NCI-H1694 (cell line): ENCODE results near the gene TUBGCP6.

ENCODE experiments used
- DNase-seq: peaks from one replicate; lab custom pipeline; 2025; lab: John Stamatoyannopoulos, UW

The TUBGCP6 gene

DNA sequence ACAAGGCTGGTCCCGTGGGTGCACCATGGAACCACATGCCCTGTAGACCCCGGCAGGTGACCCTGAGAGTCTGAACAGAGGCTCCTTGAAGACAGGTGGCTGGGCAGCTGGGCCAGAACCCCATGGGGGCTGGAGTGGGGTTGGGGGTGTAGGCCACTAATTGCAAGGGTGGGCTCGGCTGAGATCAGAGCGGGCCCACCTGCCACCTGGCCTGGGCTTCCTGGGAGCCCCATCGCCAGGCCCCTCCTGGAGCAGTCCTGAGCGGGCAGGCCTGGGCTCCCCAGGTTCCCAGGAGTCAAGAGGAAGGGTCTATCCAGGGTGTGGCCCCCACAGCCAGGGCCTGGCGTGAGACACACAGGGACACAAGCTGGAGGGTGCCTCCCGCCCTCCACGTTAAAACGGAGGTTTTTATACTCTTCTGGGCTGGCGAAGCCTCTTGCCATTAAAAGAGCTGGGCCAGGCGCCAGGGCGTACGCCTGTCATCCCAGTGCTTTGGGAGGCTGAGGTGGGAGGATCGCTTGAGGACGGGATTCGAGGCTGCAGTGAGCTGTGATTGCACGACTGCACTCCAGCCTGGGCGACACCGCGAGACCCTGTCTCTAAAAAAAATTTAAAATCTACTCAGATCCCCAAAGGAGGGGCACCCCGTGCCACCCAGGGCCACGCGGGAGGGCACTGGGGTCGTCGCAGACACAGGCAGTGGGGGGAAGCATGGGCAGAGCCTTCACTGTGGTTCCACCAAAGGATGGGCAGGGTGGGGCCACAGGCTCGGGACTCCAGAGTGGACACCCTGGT is 63.9 kb downstream of the TUBGCP6 start:
- DNase-seq = no peak

DNA sequence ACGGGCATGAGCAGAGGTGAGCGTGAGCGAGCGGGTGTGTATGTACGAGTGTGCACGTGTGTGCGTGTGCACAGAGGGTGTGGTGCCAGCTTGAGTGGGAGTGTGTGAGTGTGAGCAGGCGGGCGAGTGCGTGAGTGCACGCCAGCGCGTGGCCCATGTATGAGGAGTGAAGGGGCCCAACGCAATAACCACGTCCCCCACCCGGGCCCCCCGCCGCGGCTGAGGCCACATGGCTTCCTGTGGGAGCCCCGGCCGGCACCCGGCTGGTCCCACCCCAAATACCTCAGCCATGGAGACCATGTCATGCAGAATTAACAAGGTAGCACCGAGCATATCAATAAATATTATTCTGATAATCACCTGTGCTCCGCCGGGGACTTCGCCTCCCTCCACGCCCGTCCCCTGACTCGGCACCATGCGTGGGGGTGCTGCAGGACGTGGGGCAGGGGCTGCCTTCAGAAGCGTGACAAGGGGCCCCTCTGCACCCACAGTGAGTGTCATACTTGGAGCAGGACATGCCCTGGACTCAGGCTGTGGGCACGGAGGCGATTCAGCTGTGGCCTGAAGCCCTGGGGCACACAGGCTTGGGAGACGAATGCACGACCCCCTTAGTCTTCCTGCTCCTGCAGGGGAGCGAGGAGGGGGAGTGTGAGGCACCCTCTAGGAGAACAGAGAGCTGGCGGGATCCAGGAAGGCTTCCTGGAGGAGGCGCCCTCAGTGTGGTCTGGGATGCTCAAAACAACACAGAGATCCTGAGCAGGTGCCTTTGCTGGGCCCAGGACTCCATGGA is 64.7 kb downstream of the TUBGCP6 start:
- DNase-seq = no peak

DNA sequence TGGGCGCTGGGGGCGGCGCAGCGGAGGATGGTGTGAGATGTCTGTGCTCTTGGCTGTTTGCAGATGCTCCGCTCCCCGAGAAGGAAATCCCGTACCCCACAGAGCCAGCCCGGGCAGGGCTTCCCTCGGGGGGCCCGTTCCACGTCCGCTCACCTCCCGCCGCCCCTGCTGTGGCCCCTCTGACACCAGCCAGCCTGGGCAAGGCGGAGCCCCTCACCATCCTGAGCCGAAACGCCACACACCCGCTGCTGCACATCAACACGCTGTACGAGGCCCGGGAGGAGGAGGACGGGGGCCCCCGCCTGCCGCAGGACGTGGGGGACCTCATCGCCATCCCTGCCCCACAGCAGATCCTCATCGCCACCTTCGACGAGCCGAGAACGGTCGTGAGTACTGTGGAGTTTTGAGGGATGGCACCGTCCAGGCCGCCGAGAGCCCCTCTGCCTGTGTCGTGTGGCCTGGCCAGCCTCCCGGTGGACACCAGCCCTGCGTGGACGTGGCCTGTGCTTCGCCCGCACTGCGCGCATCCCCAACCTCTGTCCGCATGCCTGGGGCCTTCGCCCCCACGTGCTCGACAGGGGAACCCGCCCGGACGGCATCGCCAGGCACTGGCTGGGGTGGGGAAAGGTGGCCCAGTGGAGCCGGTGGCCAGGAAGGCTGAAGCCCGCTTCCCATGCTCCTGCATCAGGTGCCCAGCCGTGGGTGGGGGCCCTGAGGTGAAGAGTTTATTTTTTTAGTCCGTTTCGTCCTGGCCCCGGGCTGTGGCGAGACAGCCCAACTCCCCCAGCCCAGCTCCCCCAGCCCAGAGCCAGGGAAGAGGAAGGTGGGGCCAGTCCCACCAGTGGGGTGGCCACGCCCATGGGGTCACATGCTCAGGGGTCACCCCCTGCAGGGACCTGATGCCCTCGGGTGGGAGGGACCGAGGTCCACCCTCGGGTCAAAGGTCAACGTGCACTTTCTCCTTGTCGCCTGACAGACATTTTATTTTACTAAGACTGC is 65.7 kb downstream of the TUBGCP6 start:
- DNase-seq = no peak

DNA sequence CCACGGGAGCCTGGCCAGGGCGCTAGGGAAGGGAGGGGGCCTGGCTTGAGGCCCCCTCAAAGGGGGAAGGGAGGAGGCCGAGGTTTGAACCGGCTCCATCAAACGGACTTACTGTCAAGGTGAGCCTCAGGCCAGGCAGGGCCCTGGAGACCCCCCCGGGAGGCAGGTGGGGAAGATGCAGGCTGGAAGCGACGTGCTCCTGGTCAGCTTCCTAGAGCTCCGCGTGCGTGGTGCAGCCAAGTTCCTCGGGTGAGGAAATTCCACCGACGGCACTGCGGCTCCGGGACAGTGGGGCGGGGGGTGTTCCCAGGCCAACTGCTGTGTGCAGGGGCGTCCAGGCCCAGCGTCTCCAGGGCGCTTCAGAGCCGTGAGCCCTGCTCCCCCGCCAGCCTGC is 66.4 kb downstream of the TUBGCP6 start:
- no peak for DNase-seq

DNA sequence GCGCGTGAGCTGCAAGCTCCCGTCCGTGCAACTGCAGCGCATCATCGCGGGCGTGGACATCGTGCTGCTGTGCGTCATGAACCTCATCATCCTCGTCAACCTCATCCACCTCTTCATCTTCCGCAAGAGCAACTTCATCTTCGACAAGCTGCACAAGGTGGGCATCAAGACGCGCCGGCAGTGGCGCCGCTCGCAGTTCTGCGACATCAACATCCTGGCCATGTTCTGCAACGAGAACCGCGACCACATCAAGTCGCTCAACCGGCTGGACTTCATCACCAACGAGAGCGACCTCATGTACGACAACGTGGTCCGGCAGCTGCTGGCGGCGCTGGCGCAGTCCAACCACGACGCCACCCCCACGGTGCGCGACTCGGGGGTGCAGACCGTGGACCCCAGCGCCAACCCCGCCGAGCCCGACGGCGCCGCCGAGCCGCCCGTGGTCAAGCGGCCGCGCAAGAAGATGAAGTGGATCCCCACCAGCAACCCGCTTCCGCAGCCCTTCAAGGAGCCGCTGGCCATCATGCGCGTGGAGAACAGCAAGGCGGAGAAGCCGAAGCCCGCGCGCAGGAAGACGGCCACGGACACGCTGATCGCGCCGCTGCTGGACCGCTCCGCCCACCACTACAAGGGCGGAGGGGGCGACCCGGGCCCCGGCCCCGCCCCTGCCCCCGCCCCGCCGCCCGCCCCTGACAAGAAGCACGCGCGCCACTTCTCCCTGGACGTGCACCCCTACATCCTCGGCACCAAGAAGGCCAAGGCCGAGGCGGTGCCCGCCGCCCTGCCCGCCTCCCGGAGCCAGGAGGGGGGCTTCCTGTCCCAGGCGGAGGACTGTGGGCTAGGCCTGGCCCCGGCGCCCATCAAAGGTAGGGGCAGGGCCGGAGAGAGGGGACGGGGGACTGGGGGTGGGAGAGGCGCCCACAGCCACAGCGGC is 67.0 kb downstream of the TUBGCP6 start:
- no peak for DNase-seq

DNA sequence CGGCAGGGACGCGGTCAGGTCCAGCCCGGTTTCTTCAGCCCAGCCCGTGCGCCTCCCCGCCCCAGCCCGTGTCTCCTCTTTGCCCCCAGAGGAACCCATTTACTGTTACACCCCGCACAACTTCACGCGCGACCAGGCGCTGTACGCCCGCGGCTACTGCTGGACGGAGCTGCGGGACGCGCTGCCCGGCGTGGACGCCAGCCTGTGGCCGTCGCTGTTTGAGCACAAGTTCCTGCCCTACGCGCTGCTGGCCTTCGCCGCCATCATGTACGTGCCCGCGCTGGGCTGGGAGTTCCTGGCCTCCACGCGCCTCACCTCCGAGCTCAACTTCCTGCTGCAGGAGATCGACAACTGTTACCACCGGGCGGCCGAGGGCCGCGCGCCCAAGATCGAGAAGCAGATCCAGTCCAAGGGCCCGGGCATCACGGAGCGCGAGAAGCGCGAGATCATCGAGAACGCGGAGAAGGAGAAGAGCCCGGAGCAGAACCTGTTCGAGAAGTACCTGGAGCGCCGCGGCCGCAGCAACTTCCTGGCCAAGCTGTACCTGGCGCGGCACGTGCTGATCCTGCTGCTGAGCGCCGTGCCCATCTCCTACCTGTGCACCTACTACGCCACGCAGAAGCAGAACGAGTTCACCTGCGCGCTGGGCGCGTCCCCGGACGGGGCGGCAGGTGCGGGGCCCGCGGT is 67.8 kb downstream of the TUBGCP6 start:
- DNase-seq = no peak

DNA sequence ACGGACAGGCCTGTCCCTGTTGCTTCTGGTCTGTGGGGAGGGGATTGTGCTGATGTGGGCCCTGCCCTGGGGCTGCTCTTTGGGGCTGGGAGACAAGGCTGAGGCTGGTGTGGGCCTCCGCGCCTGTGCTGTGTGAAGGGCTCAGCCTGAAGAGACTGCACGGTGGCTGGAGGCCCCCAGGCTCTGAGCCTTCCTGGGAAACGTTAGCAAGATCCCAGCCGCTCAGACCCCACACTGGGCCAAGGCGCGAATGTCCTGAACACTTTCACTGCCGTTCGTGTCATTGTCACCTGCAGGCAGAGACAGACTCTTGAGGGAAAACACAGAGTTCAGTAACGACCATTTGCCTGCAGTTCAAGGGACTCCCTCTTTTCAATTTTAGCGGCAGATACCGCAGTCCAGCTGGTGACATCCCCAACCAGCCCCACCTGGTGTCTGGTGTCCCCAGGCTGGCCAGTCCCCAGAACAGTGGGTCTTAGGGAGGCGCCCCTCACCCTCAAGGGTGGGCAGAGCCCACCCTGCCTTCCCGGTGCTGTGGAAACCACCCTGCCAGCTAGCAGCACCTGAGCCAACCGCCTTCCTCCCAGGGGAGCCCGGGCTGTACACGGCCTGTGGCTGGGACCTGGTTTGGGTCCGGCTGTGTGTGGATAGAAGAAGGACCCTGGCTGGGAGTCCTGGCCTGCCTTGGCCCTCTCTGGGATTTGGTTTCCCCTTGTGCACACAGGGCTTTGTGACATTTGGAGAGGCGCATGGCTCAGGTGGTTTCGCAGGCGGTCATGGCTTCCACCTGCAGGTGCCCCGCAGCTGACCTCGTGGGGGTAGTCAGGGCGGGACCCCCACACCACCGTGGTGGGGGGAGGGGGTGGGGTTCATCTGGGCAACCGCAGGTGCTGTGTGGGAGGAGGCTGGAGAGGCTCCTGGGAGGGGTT is 68.6 kb downstream of the TUBGCP6 start:
- no peak for DNase-seq

DNA sequence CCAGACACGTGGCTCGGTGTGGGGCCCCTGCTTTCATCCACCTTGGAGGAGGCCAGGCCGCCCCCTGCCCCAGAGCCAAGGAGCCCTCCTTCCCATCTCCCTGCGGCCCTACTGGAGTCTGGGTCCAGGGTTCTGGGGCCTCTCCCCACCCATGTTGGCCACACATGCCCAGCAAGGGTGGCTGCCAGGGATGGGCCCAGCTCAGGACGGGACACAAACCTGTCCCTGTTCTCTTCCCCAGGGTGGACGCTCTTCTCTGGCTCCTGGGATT is 69.7 kb downstream of the TUBGCP6 start:
- no peak for DNase-seq

DNA sequence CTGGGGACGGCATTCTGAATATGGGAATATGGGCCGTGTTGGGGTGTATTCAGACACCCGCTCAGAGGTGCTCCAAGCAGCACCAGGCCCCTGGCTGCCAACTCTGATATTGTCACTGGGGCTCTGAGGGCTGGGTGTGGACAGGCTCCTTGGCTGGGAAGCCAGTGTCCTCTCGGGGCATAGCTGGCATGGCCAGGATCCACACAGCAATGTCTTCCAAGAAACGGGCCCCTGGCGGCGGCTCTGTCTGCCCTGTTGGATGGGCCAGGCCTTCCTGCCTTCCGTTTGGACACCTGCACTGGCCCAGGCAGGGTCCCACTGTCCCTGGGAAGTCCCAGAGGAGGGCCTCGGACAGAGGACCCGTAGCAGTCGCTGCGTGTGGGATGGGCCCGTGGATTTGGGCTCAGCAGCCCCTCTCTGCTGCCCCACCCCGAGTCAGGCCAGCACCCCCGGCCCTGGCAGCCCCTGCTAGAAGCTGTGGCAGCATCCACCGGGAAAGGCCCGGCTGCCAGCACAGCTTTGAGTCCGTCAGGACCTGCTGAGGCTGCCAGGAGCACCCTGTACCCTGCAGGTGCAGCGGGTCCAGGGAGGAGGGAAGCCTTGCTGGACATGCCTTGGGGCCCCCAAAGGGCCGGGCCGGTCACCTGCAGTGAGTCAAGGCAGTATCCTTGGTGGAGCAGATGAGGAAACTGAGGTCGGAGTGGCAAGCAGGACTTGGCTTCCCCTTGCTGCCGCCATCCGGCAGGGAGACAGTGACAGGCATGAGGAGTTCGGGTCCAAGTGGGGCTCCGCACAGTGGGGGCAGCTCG is 70.2 kb downstream of the TUBGCP6 start:
- no peak for DNase-seq

DNA sequence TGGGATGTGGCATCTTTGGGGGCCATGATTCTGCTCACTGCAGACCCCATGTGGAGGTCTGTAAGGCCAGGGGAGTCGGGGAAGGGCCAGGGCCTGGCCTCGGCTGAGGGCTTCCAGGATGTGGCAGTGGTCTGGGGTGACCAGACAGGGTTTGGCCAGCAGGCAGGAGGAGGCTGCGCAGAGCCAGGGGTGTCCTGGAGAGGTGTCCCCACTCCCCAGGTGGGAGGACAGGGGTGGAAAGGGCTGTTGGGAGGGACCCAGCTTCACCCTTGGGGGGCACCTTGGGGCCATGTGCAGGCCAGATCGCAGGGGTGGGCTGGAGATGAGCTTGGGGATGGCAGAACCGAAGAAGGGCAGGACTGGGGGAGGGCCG is 70.9 kb downstream of the TUBGCP6 start:
- no peak for DNase-seq

DNA sequence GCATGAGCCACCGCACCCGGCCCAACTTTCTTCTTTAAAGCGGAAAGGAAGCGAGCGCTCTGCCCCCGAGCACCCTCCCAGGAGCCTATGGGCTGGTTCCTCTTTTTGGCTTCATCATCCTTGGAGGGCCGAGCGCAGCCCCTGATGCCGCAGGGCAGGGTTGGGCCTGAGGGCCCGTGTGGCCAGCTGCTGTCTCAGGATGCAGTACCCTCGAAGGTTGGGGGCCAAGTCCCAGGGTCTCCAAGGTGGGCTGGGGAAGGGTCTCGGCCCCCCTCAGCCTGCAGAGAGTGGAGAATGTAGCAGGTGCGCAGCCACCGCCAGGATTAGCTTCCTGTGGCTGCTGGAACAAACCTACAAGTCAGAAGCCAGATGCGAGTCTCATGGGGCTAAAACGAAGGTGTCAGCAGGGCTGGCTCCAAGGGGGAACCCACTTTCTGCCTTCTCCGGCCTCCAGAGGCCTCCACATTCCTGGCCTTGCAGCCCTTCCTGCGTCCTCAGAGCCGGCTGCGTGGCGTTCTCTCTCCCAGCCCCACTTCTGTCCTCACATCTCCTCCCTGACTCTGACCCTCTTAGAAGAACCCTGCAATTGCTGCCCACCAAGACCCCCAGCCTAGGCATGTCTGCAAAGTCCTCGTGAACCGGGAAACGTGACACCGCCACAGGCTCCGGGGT is 71.4 kb downstream of the TUBGCP6 start:
- no peak for DNase-seq

DNA sequence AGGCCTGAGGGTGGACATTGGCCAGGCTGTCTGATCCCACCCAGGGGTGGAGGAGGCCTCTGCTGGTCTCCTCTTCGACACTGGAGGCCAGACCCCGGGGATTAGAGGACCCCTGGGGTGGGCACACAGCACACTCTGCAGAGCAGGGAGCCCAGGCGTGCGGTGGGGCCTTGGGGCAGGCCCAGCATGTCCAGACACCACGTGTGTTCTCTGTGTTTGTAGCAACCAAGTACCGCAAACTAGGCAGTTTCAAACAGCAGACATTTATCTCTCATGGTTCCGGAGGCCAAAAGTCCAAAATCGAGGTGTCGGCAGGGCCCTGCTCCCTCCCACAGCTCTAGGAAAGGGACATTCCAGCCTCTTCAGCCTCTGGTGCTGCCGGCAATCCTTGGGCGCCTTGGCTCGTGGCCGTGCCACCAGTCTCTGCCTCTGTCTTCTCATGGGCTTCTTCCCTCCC is 72.8 kb downstream of the TUBGCP6 start:
- DNase-seq = no peak

DNA sequence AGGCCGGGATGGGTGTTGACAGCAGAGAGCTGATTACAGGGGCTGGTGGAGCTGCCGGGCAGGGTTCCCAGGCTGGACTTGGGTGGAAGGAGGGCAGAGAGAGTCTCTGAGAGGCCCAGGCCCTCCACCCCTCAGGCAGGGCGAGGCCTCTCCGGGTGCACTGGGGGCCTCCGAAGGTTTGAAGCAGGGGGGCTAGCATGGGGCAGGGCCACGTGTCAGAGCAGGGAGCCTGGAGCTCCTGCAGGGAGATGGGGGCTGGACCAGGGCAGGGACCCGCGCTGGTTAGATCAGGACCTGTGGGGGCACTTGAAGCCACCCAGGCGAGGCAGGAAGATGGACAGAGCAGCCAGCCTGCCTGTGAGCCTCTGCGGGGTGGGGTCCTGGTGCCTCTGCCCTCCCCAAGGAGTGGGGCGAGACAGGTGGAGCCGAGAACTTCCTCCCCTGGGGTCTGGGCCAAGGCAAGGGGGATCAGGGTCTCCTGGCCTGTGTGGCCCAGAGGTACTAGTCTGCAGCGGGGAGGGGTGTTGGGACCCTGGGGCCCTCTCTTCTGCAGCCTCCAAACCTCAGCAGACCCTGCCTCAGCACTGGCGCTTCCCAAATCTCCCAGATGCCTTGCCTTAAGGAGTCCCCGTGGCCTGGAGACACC is 73.4 kb downstream of the TUBGCP6 start:
- no peak for DNase-seq

DNA sequence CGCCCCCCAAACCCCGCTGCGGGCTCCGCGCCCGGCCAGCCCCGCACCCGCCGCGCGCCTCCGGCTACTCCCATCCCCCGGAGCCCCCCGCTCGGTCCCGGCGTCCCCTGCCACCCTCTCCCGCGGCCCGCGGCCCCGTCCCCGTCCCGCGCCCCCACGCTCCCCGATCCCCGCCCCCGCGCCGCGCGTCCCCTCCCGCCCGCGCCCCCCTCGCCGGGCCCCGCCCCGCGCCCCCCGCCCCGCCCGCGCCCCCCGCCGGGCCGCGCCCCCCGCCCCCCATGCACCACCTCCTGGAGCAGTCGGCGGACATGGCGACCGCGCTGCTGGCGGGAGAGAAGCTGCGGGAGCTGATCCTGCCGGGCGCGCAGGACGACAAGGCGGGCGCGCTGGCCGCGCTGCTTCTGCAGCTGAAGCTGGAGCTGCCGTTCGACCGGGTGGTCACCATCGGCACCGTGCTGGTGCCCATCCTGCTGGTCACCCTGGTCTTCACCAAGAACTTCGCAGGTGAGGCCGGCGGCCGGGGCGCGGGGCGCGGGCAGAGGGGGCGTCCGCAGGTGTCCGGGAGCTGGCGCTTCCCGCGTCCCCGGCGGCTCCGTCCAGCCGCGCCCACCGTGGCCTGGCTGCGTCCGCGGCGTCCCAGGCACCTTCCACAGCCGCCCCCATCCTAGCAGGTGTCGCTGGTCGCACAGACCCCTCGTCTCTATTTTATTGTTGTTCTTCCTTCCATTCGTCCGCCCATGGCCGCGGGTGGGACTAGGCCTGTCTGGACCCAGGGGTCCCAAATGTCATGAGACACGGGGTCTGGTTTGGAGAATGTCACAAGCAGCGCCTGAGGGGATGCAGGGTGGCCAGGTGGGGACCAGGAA is 74.1 kb downstream of the TUBGCP6 start, which contains the start of gene PANX2:
PANX2 (plus strand) TSS at position 279 of the 866 bp plus-strand sequence; CDS start at position 279, 0 bp downstream.
- DNase-seq = no peak

DNA sequence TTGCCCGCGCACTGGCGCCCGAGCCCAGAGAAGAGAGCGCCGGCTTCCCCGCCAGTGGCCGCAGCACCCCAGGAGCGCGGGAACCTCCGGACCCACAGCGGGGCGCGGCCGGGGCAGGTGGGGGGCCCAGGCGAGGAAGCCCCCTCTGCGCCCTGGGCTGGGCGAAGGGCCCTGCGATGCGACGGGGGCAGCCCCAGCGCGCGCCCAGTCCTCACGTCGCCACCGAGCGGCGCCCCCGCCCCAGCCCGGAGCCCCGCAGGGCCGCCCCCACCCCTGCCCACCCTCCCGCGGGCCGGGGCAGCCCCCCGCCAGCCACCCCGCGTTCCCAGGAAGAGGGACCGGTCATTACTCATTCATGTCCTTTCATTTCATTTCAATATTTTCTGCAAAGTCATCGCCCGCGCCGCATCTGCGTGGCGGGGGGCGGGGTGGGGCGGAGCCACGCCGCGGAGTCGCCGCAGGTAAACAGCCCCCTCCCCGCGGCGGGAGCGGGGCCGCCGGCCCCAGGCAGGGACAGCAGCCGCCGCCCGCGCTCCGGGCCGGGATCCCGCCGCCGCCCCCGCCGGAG is 75.0 kb downstream of the TUBGCP6 start:
- DNase-seq = no peak

DNA sequence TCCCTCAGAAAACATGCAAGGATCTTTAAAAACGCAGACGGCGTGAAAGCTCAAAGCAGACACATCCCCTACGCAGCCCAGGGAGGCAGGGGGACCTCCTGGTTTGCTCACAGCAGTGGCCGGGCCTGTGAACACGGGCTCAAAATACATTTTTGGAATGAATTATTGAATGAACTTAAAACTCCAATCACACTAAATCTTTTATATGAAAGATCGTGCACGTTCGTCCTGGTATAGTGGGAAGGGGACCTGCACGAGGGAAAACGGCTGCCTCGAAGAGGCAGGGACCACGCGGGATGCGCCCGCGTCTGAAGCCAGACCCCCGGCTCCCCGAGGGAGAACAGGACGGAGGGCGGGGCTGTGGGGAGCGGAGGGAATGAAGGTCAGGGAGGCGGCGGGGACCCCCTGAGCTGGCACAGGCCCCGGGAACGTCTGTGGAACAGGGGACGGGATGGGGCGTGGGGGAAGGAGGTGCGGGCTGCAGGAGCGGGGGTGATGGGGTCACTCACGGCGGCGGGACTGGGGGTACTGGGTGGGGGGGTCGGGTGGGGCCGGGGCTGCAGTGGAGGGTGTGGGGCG is 75.6 kb downstream of the TUBGCP6 start:
- no peak for DNase-seq
